RWPE1 (cell line): ENCODE data around the gene TMEM267.
"Not testable (repeated sequence)": the region's sequence is repeated elsewhere in the genome, so short reads cannot be mapped to it uniquely, and the experiment has no call there.

ENCODE experiments used
- CTCF ChIA-PET: fragments of 350-600 bp; sonication (Branson Sonifier 250); formaldehyde crosslinking; extraction: SDS; loops from one replicate; lab custom pipeline; 2021; lab: Yijun Ruan, JAX
- POLR2A ChIA-PET: fragments of 400-600 bp; formaldehyde crosslinking; extraction: SDS; loops from one replicate; lab custom pipeline; 2020; ENCODE audit warnings: antibody characterized with exemption; ENCODE audit not compliant: low non-redundant PET; lab: Yijun Ruan, JAX
- DNase-seq: peaks from one replicate; pipeline ENCODE4 v3.0.0; 2012; ENCODE audit warnings: low spot score
- H3K27ac ChIP-seq: fragments of 450-650 bp; 2 replicates; pipeline ENCODE4 v1.5.1; 2017
- CTCF ChIP-seq: fragments of 450-650 bp; conservative IDR thresholded peaks from 2 replicates; pipeline ENCODE4 v1.5.1; 2017; ENCODE audit warnings: low read depth, mild to moderate bottlenecking

The TMEM267 gene

GRCh38 chr5:43514816-43515677 lies 31.4 kb upstream of the TMEM267 start, which contains the start of gene C5orf34:
Gene C5orf34 (minus strand): TSS chr5:43515148. CDS start chr5:43509339, 5,809 bp downstream.
- H3K27ac ChIP-seq, result peak within 1 kb of the TSS; percentile 93
- ChIA-PET POLR2A (interaction anchor here (0.9 to 1.4 kb wide), 3 partner anchors 31 to 201 kb away, joined by 3 to 5 read pairs (median 3); partner anchors contain the start of gene TMEM267), CTCF (interaction anchor here (0.7 to 1.2 kb wide), 3 partner anchors 11 to 278 kb away, joined by 3 to 5 read pairs (median 4); no protein-coding TSS in a partner anchor)
- TF ChIP-seq CTCF, result no peak
- DNase-seq, result peak; percentile 99

- no peak for TF ChIP-seq CTCF
- POLR2A ChIA-PET, result interaction anchor here (0.9 to 1.4 kb wide), 3 partner anchors 31 to 201 kb away, joined by 3 to 5 read pairs (median 3); partner anchors contain the start of gene TMEM267
- CTCF ChIA-PET, result interaction anchor here (0.7 kb wide), 1 partner anchor 277 kb away, joined by 4 read pairs; no protein-coding TSS in a partner anchor
- H3K27ac ChIP-seq, result peak overlapping the region; percentile 93
- DNase-seq, result peak; percentile 74
These were observed 30.8 kb upstream of the TMEM267 start for GRCh38 chr5:43514471-43514815.

- no peak overlapping the region for H3K27ac ChIP-seq
- ChIA-PET CTCF (interaction anchor here (0.7 kb wide), 1 partner anchor 277 kb away, joined by 4 read pairs; no protein-coding TSS in a partner anchor), POLR2A (interaction anchor here (0.9 kb wide), 1 partner anchor 117 kb away, joined by 3 read pairs; no protein-coding TSS in a partner anchor)
- no peak for DNase-seq
- TF ChIP-seq CTCF, result no peak
These were observed 30.4 kb upstream of the TMEM267 start for GRCh38 chr5:43514025-43514424.

GRCh38 chr5:43511062-43511461 lies 27.4 kb upstream of the TMEM267 start:
- POLR2A ChIA-PET, CTCF ChIA-PET, DNase-seq, H3K27ac ChIP-seq: not testable (repeated sequence)

- ChIA-PET CTCF (no interaction called here), POLR2A (no interaction called here)
- no peak overlapping the region for H3K27ac ChIP-seq
- no peak for DNase-seq
- TF ChIP-seq CTCF, result no peak
These were observed 14.9 kb upstream of the TMEM267 start for GRCh38 chr5:43498581-43498980.

GRCh38 chr5:43497311-43498104 lies 13.8 kb upstream of the TMEM267 start:
- CTCF ChIA-PET, result no interaction called here

More at GRCh38 chr5:43497311-43498104, 13.8 kb upstream of the TMEM267 start:
- TF ChIP-seq CTCF, result no peak
- POLR2A ChIA-PET, result no interaction called here
- no peak for DNase-seq
- no peak overlapping the region for H3K27ac ChIP-seq
